ENCODE results near the gene IL3.
A peak's percentile ranks its signal among the peaks of the same experiment; 100 is the strongest.
"Not testable (repeated sequence)": the region's sequence is repeated elsewhere in the genome, so short reads cannot be mapped to it uniquely, and the experiment has no call there.

Gene IL3

DNA sequence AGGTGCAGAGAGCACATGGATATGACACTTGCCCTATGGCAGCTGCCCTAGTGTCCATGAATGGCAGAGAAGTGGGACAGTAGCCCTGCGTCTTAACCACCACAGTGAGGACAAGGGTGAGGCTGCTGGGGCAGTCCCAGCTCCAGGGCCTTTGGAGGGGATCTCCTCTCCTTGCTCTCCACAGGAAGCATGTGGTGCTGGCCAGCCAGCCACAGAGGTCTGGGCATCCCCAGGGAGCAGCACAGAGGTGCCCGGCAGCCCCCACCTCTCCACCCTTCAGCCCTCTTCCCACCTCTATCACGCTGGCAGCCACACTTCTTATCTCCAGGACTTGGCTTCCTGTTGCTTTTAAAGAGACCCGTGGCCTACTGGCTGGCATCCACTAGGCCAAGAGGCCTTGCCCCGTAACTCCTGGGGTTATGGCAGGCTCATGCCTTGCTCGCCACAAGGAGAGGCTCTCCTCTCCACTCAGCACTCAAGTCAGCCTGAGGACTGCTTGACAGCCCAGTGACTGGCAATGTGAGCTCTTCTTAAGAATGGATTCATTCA is 35.0 kb downstream of the IL3 start:
- DNase-seq = peak; percentile 29

DNA sequence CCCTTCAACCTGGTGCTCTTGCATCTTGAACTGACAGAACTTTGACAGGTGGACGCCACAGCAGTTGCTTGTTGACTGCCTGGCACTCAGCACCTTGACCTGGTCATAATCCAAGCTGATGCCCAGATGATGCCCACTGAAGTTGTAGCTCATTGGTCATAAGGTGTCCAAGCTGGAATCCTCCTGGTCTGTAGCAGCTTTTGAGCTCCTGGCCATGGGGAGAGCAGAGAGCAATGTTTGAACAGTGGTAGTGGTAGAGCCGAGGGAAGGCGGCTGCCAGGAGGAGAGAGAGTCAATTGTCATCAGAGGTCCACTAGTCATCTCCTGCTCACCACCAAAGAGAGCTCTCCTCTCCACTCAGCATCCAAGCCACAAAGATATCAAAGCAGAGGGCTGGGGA is 36.4 kb downstream of the IL3 start:
- no peak for DNase-seq

DNA sequence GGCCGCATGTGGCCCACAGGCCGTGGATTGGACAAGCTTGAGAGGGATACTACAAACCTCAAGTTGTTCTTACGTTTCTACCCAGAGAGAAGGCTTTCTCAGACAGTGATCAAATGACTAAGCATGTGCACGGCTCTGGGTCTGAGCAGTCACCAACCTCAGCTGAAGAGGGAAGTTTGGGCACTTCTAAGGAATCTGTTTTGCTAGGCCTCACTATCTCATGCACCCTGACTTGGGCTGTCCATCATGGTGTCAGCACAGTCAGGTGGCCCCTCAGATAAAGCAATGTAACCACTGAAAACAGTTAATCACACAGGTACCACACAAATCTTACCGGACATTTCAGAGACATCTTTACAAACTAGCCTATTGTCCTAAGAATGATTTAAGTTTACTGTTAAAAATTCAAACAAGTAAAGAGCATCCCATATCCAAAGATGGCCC is 37.7 kb downstream of the IL3 start:
- no peak for DNase-seq

DNA sequence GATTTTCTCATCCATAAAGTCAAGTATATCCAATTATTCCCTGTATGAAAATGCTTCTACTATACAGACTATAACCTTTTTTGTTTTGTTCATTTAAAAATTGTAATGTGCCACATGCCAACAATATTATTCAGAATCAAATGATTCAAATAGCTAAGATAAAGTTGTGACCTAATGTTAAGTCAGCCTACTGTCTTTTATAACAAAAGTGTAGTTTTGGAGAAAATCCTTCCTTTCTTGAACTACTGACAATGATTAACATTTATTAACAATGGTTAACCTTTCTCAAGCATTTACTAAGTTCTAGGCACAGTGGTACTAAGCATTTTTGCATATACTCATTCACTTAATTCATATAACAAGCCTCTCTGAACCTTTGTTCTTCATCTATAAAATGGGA is 38.2 kb downstream of the IL3 start:
- DNase-seq = no peak

DNA sequence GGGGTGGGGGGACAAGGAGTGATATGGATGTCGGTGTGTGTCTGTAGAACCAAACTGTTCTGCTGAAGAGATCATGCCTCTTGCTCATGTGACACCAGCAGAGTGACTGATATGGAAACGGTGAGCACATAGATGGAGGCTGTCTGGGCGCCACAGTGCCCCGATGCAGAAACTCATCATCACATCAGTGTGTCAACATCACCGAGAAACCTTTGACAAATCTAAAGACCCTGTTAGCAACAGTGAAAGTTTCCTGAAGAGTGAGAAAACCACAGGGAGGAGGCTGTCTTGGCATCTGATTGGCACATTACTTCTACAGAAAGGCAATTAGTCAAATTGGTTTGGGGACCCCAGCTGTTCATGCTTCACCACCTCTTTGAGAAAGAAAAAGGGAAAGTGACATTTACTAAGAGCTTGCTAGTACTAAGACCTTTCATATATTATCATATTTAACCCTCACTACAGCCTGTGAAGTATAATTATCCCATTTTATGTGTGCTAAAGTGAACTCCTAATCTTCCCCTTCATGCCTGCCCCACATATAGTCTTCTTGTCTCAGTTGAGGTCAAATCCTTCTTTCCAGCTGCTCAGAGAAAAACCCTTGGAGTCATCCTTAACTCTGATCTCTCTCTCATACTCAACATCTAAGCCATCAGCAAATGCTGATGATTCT is 38.8 kb downstream of the IL3 start:
- DNase-seq = no peak

DNA sequence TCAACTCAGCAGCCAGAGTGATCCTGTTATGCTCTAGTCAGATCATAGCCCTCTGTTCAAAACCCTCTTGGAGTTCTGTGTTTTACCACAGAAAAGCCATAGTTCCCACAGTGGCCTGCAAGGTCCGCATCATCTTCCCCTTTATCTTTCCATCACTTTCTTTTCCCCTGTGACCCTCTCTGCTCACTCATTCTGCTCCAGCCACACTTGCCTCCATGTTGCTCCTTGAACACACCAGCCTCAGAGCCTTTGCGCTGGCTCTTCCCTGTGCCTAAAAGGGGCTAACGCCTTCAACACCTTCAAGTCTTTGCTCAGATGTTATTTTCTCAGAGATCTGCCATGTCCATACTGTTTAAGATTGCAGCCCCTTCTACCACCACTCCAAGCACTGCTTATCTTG is 39.5 kb downstream of the IL3 start:
- no peak for DNase-seq

DNA sequence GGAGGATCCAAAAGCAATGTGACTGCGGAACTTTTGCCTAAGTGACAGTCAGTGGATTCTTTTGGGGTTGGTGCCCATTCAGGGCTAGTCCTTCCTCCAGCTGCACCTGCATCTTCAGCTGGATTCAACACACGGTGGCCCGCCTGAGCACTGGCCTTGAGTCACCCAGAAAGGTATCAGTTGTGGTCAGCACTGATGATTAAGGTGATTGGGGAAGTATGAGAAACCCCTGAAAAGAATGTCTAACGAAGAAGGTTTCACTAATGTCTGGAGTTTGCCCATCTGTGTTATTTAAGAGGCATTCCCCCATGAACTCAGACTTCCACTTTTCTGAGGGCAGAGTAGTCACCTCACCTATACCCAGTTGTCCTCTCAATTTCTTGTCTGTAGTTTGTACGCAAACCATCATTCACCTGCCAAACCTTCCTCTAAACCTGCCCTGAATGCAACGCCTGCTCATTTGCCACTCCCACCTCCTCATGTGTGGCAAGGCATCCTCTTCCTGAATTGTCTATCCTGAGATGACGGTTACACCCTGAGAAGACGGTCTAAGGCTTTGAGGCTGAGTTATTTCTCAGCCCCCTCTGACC is 40.3 kb downstream of the IL3 start:
- no peak for DNase-seq

DNA sequence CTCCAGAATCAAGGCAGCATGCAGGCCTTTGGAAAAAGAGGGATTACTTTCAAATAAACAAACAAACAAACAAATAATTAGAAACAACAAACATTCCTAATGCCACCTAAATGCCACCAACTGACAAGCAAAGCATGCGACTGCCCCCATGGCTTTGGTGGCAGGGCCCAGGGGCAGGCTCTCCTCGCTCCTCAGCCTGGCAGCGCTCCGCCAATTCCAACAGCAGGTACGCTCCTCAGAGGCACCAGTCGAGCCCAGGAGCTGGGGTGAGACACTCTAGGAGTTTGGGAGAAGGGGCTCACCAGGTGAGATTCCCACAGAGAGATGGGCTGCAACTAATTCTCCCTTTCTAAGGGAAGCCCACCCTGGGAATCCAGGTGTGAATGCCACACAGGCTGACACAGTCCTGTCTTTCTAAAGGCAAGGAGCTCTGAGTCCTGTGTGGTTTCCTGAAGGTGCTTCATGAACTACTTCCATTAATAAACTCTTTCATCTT is 41.0 kb downstream of the IL3 start:
- DNase-seq = no peak

DNA sequence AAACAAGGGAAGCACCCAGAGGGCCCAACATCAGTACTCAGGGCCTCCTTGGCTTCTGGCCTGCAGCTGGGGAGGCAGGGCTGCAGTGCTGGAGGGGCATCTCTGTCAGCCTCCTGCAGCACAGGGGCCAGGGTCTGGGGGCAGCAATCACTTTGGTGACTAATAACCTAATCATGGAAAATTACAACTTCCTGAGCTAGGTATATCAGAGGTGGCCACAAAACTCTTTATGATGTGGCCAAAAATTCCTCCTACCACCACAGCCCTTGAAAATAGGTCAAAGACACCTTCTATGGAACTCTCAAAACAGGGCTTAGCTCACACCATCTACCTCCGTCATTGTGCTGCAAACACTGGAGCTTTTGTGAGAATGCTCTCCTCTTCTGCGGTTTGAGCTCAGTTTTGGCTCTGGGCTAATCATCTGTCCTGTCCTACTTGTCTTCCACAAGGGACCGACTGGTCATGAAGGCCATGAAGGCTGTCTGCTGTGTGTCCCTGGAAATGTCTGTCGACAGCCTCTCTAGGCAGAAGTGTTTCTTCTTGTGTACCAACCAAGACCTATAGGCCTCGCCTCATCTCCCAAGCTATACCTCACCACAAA is 41.7 kb downstream of the IL3 start:
- DNase-seq = peak; percentile 15

DNA sequence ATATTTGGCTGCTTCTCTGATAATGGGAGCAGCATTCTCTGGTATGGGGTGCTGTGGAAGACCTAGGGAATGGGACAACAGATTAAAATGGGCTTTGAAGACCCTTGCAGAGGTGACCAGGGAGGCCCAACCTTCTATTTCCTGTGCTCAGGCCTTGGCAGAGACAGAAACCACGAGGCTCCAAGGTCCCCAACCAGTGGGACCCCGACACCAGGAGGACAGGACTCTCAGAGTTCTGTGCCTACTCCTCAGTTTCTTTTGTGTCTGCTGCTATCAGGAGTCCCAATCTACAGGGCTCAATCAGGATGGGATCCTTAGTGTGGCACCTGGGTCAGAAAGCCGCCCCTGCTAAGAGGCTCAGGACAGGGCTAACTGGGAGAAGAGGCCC is 42.5 kb downstream of the IL3 start:
- no peak for DNase-seq

DNA sequence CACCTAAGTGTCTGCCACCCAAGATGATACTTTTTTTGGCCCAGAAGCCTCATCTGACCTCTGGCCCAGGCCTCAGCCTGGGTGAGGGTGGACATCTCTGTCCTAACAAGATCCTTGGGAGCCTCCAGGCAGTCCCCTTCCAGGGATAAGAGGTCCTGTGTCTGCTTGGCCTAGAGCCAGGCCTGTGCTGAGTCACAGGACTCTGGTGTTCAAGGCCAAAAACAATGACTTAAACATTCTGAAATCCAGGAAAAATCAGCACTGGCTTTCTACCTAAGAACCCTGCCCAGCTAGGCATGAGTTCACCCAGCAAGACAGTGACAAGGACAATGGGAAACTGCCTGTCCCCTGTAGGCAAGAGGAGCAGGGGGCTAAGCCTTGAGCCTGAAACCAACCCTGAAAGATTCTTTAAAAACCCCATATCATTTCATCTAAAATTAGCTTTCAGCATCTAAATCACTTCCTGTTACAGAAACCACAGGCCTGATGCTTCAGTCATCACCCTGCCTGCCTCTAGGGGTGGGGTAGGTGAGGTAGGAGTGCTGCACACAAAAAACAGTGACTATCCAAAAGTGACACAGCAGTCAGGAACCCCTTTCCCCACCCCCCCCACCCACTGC is 43.0 kb downstream of the IL3 start:
- DNase-seq = no peak

DNA sequence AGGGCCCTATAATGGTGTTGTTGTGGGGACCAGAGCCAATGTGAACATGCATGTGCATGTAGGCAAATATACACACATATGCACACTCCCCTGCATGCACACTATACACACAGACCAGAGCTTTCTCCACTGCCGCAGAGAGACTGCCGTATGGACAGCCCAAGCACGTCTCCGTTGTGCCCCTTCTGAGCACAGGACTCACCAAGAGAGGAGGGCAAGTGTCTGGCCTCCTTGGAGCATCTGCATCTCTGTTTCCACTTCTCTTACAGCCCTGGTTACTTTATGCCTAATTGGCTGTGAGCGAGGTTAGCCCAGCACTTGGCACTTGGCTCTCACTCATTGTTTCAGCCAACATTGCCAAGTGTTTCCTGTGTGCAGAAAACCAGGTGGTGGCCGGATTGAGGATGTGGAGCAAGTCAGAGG is 43.5 kb downstream of the IL3 start:
- no peak for DNase-seq

DNA sequence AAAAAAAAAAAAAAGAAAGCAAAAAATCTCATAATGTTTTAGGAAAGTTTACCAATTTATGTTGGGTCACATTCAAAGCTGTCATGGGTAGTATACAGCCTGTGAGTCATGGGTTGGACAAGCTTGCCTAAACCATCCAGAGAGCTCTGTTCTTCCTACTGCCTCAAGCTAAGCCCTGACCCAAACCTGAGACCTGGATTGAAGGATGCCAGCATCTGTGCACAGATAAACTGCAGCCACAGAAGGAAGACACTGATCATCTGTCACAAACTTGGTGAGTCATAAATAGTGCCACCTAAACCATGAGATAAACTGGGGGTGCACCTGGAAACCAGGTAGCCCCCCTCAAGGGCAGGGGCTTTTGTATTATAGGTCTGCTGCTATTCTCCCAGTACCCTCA is 44.1 kb downstream of the IL3 start:
- no peak for DNase-seq

DNA sequence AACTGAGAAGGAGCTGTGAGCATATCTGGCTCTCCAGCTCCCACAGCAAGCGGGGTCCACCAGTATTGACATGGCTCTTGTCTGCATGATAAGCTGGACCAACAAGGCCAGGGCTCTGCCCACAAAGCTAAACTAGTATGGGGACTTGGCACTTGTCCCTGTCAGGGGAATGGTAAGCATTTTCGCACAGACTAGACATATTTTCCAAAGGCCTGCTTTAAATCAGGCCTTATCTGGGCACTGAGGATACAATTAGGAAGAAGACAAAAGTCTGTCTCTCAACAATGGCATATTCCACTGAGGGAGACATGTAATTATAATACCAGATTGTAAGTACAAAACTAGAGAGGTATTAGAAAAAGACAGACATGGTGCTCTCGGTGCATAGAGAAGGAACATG is 45.2 kb downstream of the IL3 start:
- no peak for DNase-seq

DNA sequence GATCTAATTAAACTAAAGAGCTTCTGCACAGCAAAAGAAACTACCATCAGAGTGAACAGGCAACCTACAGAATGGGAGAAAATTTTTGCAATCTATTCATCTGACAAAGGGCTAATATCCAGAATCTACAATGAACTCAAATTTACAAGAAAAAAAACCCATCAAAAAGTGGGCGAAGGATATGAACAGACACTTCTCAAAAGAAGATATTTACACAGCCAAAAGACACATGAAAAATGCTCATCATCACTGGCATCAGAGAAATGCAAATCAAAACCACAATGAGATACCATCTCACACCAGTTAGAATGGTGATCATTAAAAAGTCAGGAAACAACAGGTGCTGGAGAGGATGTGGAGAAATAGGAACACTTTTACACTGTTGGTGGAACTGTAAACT is 48.0 kb downstream of the IL3 start:
- not testable (repeated sequence) for DNase-seq

DNA sequence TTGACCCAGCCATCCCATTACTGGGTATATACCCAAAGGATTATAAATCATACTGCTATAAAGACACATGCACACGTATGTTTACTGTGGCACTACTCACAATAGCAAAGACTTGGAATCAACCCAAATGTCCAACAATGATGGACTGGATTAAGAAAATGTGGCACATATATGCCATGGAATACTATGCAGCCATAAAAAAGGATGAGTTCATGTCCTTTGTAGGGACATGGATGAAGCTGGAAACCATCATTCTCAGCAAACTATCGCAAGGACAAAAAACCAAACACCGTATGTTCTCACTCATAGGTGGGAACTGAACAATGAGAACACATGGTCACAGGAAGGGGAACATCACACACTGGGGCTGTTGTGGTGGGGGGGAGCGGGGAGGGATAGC is 48.5 kb downstream of the IL3 start:
- DNase-seq = not testable (repeated sequence)

DNA sequence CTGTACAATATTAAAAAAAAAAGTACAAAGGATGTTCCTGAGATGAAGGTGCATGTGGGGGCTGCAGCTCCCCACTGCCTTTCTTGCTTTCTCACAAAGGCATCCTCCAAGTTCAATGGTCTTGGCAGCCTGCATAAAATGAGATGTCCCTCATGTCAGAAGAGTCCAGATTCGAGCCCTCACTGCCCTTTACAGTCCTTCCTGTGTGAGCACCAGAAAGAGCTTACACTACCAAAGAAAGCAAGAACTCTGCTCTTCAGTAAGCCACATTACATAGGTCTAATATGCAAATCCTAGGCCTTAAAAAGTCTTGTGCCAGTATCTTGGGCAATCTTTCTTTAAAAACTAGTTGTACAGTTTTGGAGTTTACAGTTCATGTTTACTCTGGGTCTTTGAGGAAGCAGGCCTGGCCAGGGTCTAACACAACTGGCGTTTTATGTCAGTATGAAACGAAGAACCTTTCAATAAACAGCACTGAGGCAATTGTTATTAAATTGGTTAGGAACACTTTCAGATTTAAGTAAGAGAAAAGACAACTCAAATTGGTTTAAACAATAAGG is 49.1 kb downstream of the IL3 start:
- DNase-seq = no peak

DNA sequence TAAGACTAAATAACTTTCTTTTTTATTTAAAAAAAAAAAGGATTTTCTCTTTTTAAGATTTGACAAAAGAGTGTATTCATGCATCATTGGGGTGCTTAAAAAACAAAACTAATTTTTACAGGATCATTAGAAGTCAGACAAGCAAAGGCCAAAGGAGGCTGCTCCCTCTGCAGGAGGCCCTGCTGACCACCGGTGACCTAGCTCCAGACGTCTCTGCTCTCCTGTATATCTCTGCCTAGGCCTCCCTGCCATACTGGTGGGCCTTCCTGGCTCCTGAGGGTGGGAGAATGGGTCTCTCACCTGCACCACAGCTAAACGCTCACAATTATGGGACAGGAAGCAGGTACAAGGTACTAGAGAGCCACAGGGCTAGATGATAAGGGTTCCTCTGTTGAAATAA is 49.7 kb downstream of the IL3 start:
- DNase-seq = no peak

DNA sequence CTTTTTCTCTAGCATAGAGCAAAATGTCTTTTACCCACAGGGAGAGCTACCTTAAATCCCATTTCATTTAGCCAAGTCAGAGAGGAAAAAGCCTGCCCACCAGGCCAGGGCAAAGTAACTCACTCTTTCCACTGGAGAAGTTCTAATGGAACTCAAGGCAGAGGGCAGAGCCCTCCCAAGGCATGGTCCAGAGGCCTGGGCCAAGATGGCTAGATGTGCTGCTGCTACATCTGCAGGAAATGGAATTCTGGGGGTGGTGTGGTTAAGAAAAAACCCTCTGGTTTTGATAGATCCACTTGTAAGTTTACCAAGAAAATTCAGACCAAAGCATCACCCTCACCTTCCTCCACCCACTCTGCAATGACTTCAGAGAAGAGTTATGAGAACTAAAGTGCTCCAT is 50.5 kb downstream of the IL3 start:
- DNase-seq = no peak

DNA sequence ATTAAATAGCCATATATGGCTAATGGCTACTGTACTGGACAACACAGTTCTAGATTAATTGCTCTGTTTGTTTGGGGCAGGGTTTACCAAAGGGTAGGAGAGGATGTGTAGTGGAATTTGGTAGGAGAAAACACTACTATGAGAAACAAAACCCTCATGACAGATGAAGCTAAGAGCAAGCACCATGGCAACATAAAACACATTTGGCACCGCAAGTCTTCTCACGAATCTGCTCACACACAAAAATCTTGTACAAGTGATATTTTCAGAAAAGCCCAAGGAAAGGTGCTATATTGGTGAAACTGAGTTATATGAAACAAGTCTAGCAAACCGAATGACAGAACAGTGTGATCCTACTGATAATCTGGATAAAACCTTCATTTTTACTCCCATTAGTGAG is 51.7 kb downstream of the IL3 start:
- no peak for DNase-seq
